Kidney (tissue), 14 donors: ENCODE data around the gene EP400. TPM values are rescaled to one million over a fixed set of nuclear protein-coding genes. Genes with fewer than 3 reads are reported as not detected.

Experiments used
- DNase-seq, 5 donors: peaks; one replicate each; pipeline ENCODE4 v3.0.0-alpha.2; 2013 to 2020
- FAIRE-seq: peaks from 2 replicates; lab custom pipeline; 2012; peaks lifted over from hg19 to GRCh38; lab: Jason Lieb, UNC
- H3K27ac ChIP-seq, 2 donors: one replicate each; pipeline ENCODE4 v1.7.0; 2013; ENCODE audit warnings: low read depth in 2 of 2, low read length in 2 of 2, inconsistent platforms in 1 of 2
- H3K27me3 ChIP-seq: one replicate; pipeline ENCODE4 v1.7.1; 2013; ENCODE audit warnings: low read length, inconsistent platforms; ENCODE audit not compliant: control insufficient read depth, insufficient read depth
- H3K36me3 ChIP-seq, 3 donors: one replicate each; pipeline versions ENCODE4 v1.7.0 to v1.7.1; 2013; ENCODE audit warnings: low read length in 3 of 3, control low read depth in 1 of 3, inconsistent platforms in 1 of 3; ENCODE audit not compliant: insufficient read depth in 3 of 3, control insufficient read depth in 2 of 3
- H3K4me1 ChIP-seq, 3 donors: one replicate each; pipeline versions ENCODE4 v1.7.0 to v1.7.1; 2013; ENCODE audit warnings: low read length in 3 of 3, inconsistent platforms in 1 of 3, low read depth in 1 of 3; ENCODE audit not compliant: control insufficient read depth in 2 of 3, insufficient read depth in 2 of 3
- H3K4me3 ChIP-seq, 3 donors: one replicate each; pipeline versions ENCODE4 v1.7.0 to v1.8.1; 2013; ENCODE audit warnings: low read length in 3 of 3, control low read depth in 1 of 3, inconsistent platforms in 1 of 3
- H3K9ac ChIP-seq, 3 donors: one replicate each; pipeline versions ENCODE4 v1.7.0 to v1.7.1; 2013; ENCODE audit warnings: low read length in 3 of 3, control low read depth in 1 of 3, inconsistent platforms in 1 of 3
- H3K9me3 ChIP-seq, 3 donors: one replicate each; pipeline versions ENCODE4 v1.7.0 to v1.7.1; 2013; ENCODE audit warnings: low read length in 3 of 3, control low read depth in 1 of 3, inconsistent platforms in 1 of 3; ENCODE audit not compliant: control insufficient read depth in 2 of 3, insufficient read depth in 1 of 3
- CTCF ChIP-seq: IDR thresholded peaks from 3 replicates; pipeline ENCODE4 v1.5.1; 2012; ENCODE audit warnings: mild to moderate bottlenecking, moderate library complexity, borderline replicate concordance; ENCODE audit not compliant: insufficient read depth; ENCODE audit errors: extremely low read depth
- intact Hi-C: fragments of 100-400 bp; cut with DNase I; formaldehyde crosslinking; loops from one replicate; pipeline ENCODE4 v1.11.1; 2022
- polyA plus RNA-seq: library from polyadenylated mRNA; stranded (reverse); fragments of 350-450 nt; fragmentation: Illumina TruSeq; extraction: RNeasy Lipid Tissue Mini Kit (QIAGEN cat#74804); gene quantifications from one replicate; pipeline ENCODE4 v1.2.3, GENCODE V29; 2014; ENCODE audit warnings: low read depth, low replicate concordance; ENCODE audit not compliant: insufficient read depth
- total RNA-seq: library from RNA; stranded (reverse); fragmentation: NEBNext Ultra II Directional; extraction: Animal tissue kit (Norgen Biotek cat#: 25700); gene quantifications from one replicate; pipeline ENCODE4 v1.2.1, GENCODE V29; 2021
- donor health status: control.
- donor health status: control.
- donor health status: control.
- donor health status: control.
- donor health status: control.
- donor health status: DM: yes; HTN: yes; CAD: no.
- donor health status: Normal renal cell carcinoma (clear cell type).

Gene EP400
- total and polyA plus RNA-seq, 2 donors from 2014 or later, result 7.5 to 44.7 TPM

- no peak overlapping the region for H3K9ac ChIP-seq
- H3K27ac ChIP-seq, result no peak overlapping the region
- H3K4me1 ChIP-seq, result no peaks in the 10 kb centered on the region
- intact Hi-C loops, result no loop called here
- H3K27me3 ChIP-seq, result no peaks in the 10 kb centered on the region
- TF ChIP-seq CTCF, result no peak
- no peaks in the 10 kb centered on the region for H3K9me3 ChIP-seq
- DNase-seq (no peak), FAIRE-seq (no peak)
- H3K4me3 ChIP-seq, result no peak overlapping the region
- H3K36me3 ChIP-seq, result peaks cover 5 to 46% (median 24%) of the 10 kb centered on the region in 3 donors
Observed at GRCh38 chr12:132075026-132075713, 125.4 kb downstream of the EP400 start.

GRCh38 chr12:132075714-132076553 lies 126.2 kb downstream of the EP400 start:
- Histone ChIP-seq H3K9ac (no peak overlapping the region), H3K36me3 (peaks cover 5 to 43% (median 22%) of the 10 kb centered on the region in 3 donors), H3K4me1 (no peaks in the 10 kb centered on the region), H3K27ac (no peak overlapping the region), H3K4me3 (no peak overlapping the region), H3K27me3 (no peaks in the 10 kb centered on the region), H3K9me3 (no peaks in the 10 kb centered on the region)
- FAIRE-seq, result no peak
- intact Hi-C loops, result no loop called here
- no peak for DNase-seq
- no peak for TF ChIP-seq CTCF

DNA sequence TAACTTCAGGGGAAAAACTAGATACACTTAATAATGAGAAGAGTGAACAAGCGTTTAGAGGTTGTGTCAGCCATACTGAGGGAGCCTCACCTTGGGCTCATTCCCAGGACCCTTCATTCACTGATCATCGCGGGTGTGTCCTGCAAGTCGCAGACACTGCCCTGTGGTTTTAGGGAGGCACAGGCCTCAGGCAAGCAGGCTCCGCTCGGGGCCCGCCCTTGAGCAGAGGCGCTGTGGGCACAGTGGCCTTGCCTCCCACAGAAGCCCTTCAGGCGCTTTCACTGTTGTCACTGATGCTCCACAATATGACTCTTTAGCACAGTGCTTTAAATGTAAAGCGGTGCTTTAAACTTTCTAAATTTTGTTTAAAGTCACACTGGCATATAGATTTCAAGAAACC lies 127.0 kb downstream of the EP400 start:
- Histone ChIP-seq H3K9ac (no peak overlapping the region), H3K27me3 (no peaks in the 10 kb centered on the region), H3K4me3 (no peak overlapping the region), H3K9me3 (no peaks in the 10 kb centered on the region), H3K27ac (no peak overlapping the region), H3K4me1 (no peaks in the 10 kb centered on the region), H3K36me3 (peaks cover 5 to 43% (median 21%) of the 10 kb centered on the region in 3 donors)
- FAIRE-seq (no peak), DNase-seq (no peak)
- intact Hi-C loops, result no loop called here
- TF ChIP-seq CTCF, result no peak
